ENCODE results near the gene KIF3A.

Gene KIF3A

GRCh38 chr5:132675936-132676689 lies 61.2 kb downstream of the KIF3A start:
- Histone ChIP-seq H3K4me2 (ENCODE audit: low read depth, low read length, poor library complexity, severe bottlenecking) (no peak overlapping the region), H3K79me2 (ENCODE audit: insufficient read depth, low read length) (no peaks in the 10 kb centered on the region), H3F3A (ENCODE audit: low read depth) (no peaks in the 10 kb centered on the region), H3K27me3 (ENCODE audit: insufficient read depth, low read length, poor library complexity, severe bottlenecking) (no peaks in the 10 kb centered on the region), H4K20me1 (ENCODE audit: insufficient read depth, low read length, poor library complexity, severe bottlenecking) (no peaks in the 10 kb centered on the region), H3K36me3 (ENCODE audit: insufficient read depth, low read length) (no peaks in the 10 kb centered on the region), H3K9ac (ENCODE audit: low read depth, low read length, poor library complexity, severe bottlenecking) (no peak overlapping the region), H3K4me1 (ENCODE audit: insufficient read depth, low read length, poor library complexity, severe bottlenecking) (no peaks in the 10 kb centered on the region), H2AFZ (ENCODE audit: low read length) (no peak overlapping the region), H3K9me2 (replicated peaks; ENCODE audit: low read depth, low read length) (no peaks in the 10 kb centered on the region), H3K4me3 (ENCODE audit: low read length, poor library complexity, severe bottlenecking) (no peak overlapping the region), H3K9me3 (ENCODE audit: insufficient read depth, low read depth, low read length) (no peaks in the 10 kb centered on the region)
- no peak for TF ChIP-seq EZH2phosphoT487 (IDR thresholded peaks at IDR 0.05; ENCODE audit: borderline replicate concordance)
- TF ChIP-seq, protein P1, sequence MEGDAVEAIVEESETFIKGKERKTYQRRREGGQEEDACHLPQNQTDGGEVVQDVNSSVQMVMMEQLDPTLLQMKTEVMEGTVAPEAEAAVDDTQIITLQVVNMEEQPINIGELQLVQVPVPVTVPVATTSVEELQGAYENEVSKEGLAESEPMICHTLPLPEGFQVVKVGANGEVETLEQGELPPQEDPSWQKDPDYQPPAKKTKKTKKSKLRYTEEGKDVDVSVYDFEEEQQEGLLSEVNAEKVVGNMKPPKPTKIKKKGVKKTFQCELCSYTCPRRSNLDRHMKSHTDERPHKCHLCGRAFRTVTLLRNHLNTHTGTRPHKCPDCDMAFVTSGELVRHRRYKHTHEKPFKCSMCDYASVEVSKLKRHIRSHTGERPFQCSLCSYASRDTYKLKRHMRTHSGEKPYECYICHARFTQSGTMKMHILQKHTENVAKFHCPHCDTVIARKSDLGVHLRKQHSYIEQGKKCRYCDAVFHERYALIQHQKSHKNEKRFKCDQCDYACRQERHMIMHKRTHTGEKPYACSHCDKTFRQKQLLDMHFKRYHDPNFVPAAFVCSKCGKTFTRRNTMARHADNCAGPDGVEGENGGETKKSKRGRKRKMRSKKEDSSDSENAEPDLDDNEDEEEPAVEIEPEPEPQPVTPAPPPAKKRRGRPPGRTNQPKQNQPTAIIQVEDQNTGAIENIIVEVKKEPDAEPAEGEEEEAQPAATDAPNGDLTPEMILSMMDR (conservative IDR thresholded peaks at IDR 0.05; ENCODE audit: low read length) = no peak

DNA sequence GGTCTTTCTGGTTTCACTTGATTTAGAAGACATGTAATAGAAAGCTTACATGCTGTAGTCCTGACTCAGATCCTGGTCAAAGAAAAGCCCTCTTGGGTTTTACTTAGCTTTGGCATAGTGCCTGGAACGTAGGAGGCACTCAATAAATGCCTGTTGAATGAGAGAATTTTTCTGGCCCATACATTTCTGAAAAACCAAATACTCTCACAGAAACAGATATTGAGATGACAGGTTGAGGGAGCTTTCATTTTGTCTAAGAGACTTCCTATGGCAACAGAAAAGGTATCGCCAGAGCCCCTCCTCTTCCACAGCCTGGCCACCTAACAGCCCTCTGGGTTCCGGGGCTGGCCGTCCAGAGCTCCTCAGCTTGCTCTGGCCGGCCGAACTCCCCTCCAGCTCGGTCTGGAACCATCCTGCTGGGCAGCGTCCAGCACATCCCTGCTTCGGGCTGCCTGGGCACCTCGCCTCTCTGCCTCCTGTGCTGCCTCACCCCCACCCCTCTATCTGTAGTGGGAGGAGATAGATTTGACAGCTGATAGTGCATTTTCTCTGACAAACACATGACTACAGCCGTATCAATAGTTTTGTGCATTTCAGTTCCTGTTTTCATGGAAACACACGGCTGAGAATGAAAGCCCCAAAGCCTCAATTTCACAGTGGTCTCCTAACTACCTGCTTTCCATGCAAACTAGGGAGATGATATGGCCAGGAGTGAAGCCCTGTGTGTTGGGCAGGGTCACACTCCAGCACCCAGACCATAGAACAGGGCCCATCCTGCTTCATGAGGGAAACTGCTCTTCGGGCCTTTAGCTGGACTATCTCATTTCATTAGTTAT lies 62.5 kb downstream of the KIF3A start:
- no peaks in the 10 kb centered on the region for H3K9me3 ChIP-seq (ENCODE audit: insufficient read depth, low read depth, low read length)
- H3K79me2 ChIP-seq (ENCODE audit: insufficient read depth, low read length) = no peaks in the 10 kb centered on the region
- no peak for TF ChIP-seq EZH2phosphoT487 (IDR thresholded peaks at IDR 0.05; ENCODE audit: borderline replicate concordance)
- TF ChIP-seq, protein P1 (conservative IDR thresholded peaks at IDR 0.05; ENCODE audit: low read length) = no peak
- no peaks in the 10 kb centered on the region for H3K36me3 ChIP-seq (ENCODE audit: insufficient read depth, low read length)
- H3K9me2 ChIP-seq (replicated peaks; ENCODE audit: low read depth, low read length) = no peaks in the 10 kb centered on the region
- no peaks in the 10 kb centered on the region for H3F3A ChIP-seq (ENCODE audit: low read depth)
- no peak overlapping the region for H2AFZ ChIP-seq (ENCODE audit: low read length)
- no peak overlapping the region for H3K9ac ChIP-seq (ENCODE audit: low read depth, low read length, poor library complexity, severe bottlenecking)
- no peaks in the 10 kb centered on the region for H4K20me1 ChIP-seq (ENCODE audit: insufficient read depth, low read length, poor library complexity, severe bottlenecking)
- no peak overlapping the region for H3K4me2 ChIP-seq (ENCODE audit: low read depth, low read length, poor library complexity, severe bottlenecking)
- no peaks in the 10 kb centered on the region for H3K4me1 ChIP-seq (ENCODE audit: insufficient read depth, low read length, poor library complexity, severe bottlenecking)
- no peak overlapping the region for H3K4me3 ChIP-seq (ENCODE audit: low read length, poor library complexity, severe bottlenecking)
- H3K27me3 ChIP-seq (ENCODE audit: insufficient read depth, low read length, poor library complexity, severe bottlenecking) = no peaks in the 10 kb centered on the region

GRCh38 chr5:132673939-132674630 lies 63.3 kb downstream of the KIF3A start, which contains the start of gene IL4:
Gene IL4, plus strand, starts transcription at chr5:132673989. Its CDS starts 62 bp downstream, at chr5:132674051.
- Histone ChIP-seq H3F3A (ENCODE audit: low read depth) (no peaks in the 10 kb centered on the region), H4K20me1 (ENCODE audit: insufficient read depth, low read length, poor library complexity, severe bottlenecking) (no peaks in the 10 kb centered on the region), H3K36me3 (ENCODE audit: insufficient read depth, low read length) (no peaks in the 10 kb centered on the region), H3K9me2 (replicated peaks; ENCODE audit: low read depth, low read length) (no peaks in the 10 kb centered on the region), H2AFZ (ENCODE audit: low read length) (no peak within 1 kb of the TSS), H3K9ac (ENCODE audit: low read depth, low read length, poor library complexity, severe bottlenecking) (no peak within 1 kb of the TSS), H3K9me3 (ENCODE audit: insufficient read depth, low read depth, low read length) (no peaks in the 10 kb centered on the region), H3K27me3 (ENCODE audit: insufficient read depth, low read length, poor library complexity, severe bottlenecking) (no peaks in the 10 kb centered on the region), H3K4me2 (ENCODE audit: low read depth, low read length, poor library complexity, severe bottlenecking) (no peak within 1 kb of the TSS), H3K4me3 (ENCODE audit: low read length, poor library complexity, severe bottlenecking) (no peak within 1 kb of the TSS), H3K79me2 (ENCODE audit: insufficient read depth, low read length) (no peaks in the 10 kb centered on the region), H3K4me1 (ENCODE audit: insufficient read depth, low read length, poor library complexity, severe bottlenecking) (no peaks in the 10 kb centered on the region)
- TF ChIP-seq, protein P1 (conservative IDR thresholded peaks at IDR 0.05; ENCODE audit: low read length) = no peak
- no peak for TF ChIP-seq EZH2phosphoT487 (IDR thresholded peaks at IDR 0.05; ENCODE audit: borderline replicate concordance)
